GM19468 (cell line): ENCODE data around the gene BSG.
"Not testable (repeated sequence)": the region's sequence is repeated elsewhere in the genome, so short reads cannot be mapped to it uniquely, and the experiment has no call there.

Experiments used
- ATAC-seq: cut with Tn5 transposase; IDR thresholded peaks from one replicate; pipeline ENCODE4 v1.9.1; 2021; ENCODE audit warnings: mild to moderate bottlenecking, moderate library complexity, moderate number of reproducible peaks; ENCODE audit not compliant: unreplicated experiment; ENCODE audit errors: extremely low read depth

The BSG gene

DNA sequence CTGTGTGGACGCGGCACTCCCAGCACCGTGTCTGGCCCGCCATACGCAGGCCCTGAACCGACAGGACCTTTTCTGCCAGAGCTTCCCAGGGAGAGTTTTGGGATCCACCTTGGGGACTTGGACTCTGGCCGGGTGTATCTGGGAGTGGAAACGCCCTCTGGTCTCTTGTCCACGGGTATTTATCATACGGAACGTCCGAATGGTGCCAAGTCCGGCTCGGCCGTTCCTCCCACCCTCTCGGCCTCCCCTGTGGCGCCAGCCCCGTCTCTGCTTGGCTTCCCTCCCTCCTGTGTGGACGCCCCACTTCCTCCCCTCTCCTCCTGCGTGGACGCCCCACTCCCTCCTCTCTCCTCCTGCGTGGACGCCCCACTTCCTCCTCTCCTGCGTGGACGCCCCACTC is 29.4 kb downstream of the BSG start:
- no peak for ATAC-seq

DNA sequence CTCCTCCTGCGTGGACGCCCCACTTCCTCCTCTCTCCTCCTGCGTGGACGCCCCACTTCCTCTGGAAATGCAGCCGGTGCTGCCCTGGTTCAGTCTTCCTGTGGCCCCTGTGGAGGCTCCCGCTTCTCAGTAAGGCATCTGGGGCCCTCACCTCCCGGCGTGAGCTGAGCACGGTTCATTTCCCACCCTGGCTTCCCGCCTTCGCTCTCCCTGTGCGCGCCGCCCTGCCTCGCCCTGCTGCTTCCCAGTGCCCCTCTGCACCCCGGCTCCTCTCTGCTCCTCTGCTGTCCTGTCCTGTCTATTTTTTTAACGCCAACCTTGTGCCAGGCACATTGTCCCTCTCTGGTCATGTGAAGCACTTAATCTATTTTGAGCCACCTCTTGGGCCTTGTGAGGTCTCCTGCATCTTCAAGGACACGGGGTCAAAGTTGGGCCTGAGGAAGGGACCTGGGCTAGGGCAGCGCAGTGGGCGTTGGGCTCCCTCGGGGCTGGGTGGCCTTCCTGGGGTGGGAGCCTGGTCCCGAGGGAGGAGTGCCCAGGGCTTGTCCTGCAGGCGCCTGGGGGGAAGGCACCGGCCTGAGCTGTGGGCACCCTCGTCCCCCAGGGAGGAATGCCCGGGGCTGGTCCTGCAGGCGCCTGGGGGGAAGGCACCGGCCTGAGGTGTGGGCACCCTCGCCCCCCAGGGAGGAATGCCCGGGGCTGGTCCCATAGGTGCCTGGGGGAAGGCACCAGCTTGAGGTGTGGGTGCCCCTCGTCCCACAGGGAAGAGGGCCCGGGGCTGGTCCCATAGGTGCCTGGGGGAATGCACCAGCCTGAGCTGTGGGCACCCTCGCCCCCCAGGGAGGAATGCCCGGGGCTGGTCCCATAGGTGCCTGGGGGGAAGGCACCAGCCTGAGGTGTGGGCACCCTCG is 30.2 kb downstream of the BSG start:
- ATAC-seq, result no peak

DNA sequence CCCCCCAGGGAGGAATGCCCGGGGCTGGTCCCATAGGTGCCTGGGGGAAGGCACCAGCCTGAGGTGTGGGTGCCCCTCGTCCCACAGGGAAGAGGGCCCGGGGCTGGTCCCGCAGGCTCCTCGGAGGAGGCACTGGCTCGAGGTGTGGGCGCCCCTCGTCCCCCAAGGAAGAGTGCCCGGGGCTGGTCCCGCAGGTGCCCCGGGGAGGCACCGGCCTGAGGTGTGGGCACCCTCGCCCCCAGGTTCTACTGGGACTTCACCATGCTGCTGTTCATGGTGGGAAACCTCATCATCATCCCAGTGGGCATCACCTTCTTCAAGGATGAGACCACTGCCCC is 30.9 kb downstream of the BSG start:
- not testable (repeated sequence) for ATAC-seq

DNA sequence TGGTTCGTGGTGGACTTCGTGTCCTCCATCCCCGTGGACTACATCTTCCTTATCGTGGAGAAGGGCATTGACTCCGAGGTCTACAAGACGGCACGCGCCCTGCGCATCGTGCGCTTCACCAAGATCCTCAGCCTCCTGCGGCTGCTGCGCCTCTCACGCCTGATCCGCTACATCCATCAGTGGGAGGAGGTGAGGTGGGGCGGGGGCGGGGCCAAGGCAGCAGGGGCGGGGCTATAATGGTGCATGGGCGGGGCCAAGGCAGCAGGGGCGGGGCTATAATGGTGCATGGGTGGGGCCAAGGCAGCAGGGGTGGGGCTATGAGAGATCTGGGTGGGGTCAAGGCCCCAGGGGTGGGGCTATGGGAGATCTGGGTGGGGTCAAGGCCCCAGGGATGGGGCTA is 31.4 kb downstream of the BSG start:
- ATAC-seq, result not testable (repeated sequence)

DNA sequence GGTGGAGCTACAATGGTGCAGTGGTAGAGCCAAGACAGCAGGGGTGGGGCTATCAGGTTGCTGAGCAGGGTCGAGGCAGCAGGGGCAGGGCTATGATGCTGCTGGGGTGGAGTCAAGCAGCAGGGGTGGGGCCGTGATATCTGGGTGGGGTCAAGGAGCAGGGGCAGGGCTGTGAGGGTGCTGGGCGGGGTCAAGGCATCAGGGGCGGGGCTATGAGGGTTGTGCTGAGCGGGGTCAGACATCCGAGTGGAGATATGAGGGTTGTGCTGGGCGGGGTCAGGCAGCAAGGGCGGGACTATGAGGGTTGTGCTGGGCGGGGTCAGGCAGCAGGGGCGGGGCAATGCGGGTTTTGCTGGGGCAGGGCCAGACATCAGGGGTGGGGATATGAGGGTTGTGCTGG is 32.0 kb downstream of the BSG start:
- ATAC-seq, result no peak

DNA sequence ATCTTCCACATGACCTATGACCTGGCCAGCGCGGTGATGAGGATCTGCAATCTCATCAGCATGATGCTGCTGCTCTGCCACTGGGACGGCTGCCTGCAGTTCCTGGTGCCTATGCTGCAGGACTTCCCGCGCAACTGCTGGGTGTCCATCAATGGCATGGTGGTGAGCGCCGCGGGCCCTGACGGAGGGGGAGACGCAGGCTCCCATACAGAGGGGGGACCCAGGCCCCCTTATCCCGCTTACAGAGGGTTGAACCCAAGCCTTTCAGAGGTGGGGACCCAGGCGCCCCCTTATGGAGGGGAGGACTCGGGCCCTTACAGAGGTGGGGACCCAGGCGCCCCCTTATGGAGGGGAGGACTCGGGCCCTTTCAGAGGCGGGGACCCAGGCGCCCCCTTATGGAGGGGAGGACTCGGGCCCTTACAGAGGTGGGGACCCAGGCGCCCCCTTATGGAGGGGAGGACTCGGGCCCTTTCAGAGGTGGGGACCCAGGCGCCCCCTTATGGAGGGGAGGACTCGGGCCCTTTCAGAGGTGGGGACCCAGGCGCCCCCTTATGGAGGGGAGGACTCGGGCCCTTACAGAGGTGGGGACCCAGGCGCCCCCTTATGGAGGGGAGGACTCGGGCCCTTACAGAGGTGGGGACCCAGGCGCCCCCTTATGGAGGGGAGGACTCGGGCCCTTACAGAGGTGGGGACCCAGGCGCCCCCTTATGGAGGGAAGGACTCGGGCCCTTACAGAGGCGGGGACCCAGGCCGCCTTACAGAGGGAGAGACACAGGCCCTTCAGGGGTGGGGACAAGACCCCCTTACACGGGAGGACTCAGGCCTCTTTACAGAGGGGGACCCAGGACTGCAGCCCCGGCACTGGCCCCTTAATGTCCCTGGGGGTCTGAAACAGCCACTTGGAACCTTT is 32.9 kb downstream of the BSG start:
- ATAC-seq, result not testable (repeated sequence)

DNA sequence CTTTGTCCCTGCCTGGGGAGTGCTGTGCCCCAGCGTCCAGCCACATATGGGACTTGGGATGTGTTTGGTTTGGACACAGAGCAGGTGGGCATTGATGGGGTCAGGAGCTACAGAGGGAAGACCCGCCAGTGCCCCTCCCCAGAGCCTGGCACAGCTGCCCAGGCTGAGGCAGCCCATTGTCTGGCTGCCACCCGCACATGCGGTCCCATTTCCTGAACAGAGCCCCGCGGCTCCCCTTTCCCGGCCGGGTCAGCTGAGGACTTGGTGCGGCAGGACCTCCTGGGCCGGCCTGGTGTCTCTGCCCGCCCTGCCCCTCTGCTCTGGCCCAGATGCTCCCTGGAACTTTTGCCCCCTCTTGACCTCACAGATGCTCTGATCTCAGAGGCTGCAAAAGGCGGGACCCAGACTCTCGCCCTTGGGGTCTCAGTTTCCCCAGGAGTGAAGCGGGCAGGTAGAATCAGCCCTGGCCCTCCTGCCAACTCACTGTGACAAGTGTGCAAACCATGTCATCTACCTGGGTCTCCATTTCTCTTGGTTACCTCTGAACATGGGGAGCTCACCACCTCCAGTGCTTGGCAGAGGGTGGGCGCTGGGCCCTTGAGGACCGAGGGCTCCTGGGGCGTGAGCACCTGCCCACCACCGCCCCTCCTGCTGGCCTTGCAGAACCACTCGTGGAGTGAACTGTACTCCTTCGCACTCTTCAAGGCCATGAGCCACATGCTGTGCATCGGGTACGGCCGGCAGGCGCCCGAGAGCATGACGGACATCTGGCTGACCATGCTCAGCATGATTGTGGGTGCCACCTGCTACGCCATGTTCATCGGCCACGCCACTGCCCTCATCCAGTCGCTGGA is 35.1 kb downstream of the BSG start:
- ATAC-seq, result no peak

DNA sequence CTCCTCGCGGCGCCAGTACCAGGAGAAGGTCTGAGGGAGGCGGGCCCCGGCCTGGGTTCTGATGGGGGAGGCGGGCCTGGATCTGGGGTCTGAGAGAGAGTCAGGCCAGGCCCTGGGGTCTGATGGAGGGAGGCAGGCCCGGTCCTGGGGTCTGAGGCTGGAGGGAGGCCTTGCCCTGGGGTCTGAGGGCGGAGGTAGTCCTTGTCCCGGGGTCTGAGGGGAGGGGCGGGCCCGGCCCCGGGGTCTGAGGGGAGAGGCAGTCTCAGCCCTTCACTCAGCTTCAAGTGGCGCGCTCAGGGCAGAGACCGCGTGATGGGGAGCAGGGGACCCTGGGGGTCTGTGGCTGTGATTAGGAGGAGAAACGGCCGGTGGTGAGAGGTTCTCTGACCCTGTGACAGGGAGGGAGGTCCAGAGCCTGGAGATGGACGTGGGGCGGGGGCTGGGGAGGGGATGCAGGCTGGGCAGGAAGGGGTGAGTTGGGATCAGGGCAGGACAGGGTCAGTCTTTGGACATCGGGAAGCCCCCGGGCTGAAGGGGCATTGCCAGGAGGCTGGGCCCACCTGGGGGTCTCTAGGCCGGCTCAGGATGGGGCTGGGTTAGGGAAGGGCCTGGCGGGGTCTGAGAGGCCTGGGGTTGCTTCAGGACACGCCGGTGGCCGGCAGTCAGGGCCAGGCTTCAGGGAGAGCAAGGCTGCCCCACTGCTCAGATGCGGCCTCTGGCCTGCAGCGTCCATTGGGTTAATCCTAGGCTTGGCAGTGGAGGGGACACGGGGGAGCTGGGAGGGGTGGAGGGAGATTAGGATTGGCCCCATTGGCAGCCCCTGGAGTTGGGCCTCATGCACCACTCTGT is 36.0 kb downstream of the BSG start:
- ATAC-seq, result no peak

DNA sequence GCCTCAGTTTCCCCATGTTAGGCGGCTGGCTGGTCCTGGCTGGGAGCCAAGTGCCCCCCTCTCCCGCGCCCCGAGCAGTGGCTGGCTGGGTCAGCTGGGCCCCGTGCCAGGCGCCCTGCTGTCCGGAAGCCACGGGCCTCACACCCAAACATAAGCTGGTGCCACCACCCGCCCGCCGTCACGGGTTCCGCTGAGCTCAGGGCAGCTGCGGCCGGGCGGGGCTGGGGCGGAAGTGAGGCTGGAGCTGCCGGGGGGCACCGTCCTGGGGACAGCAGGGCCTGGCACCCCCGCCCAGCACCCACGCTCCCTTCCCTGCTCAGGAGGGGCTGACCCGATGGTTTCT is 36.6 kb downstream of the BSG start:
- no peak for ATAC-seq

DNA sequence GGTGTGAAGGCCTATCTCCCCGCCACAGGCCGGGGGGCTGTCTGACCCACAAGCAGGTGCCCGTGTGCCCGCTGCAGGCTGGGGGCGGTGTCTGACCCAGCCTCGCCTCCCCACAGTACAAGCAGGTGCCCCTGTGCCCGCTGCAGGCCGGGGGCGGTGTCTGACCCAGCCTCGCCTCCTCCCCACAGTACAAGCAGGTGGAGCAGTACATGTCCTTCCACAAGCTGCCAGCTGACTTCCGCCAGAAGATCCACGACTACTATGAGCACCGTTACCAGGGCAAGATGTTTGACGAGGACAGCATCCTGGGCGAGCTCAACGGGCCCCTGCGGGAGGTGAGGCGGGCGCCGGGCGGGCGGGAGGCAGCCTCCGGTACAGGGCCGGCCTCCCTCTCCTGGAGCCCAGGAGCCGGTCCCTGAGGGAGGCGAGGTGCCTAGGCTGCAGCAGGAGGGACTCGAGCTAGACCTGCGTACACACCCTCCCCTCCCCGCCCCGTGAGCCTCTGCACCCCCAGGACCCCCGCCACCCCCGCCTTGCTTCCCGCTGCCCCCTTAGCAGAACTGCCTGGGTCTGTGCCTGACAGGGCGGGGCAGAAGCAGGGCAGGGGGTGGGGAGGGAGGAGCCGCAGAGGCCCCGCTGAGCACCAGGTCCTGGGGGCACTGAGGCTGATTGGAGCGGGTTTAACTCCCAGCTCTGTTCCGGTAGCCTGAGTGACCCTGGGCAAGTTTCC is 37.8 kb downstream of the BSG start:
- ATAC-seq, result no peak

DNA sequence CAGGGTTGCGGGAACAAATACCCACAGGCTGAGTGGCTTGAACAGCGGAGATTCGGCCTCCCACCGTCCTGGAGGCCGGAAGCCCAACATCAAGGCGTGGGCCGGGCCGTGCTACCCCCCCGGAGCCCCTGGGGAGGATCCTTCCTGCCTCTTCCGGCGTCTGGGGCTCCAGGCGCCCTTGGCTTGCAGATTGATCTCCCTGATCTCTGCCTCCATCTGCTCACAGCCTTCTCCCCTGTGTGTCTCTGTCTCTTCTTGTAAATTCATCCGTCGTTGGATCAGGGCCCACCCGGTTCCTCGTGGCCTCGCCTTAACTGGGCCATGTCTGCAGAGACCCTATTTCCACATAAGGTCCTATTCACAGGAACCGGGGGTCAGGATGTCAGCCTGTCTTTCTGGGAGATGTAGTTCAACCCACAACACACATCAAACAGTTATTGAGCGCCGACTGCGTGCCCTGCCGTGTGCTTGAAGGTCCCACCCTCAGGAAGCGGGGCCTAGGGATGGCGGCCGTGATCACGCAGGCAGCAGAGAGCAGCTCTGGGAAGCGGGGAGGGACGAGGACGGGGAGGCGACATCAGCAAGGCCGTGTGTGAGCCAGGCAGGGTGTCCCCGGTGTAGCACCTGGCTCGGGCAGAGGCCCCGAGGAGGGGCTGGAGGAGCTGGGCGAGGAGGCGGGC is 38.5 kb downstream of the BSG start:
- ATAC-seq, result no peak

DNA sequence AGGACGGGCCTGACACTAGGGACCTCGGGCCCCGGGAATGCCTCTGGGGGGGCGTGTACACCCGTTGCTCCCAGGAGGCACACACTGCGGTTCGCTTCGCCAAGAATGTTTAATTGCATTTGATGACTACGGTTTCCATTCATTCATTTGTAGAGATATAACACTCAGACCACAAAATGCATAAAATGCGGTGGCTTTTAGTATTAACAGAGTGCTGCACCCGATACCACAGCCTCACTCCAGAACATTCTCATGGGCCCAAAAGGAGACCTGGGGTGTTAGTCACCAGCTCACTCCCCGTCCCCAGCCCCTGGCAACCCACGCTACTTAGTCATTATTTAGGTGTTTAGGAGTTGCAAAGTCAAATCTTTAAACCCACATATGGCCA is 39.1 kb downstream of the BSG start:
- ATAC-seq, result no peak

DNA sequence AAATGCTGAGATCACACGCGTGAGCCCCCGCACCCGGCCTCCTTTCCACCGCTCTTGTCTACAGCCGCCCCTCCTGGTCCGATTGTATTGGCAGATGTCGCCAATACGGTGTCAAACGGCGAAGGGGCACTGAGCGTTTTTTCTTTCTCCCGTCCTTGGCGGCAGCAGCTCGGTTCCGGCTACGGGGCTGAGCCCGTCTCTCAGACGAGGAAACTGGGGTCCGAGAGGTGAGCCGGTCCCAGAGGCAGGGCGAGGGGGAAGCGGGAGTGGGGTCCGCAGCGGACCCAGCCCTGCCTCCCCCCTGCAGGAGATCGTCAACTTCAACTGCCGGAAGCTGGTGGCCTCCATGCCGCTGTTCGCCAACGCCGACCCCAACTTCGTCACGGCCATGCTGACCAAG is 40.5 kb downstream of the BSG start:
- ATAC-seq, result no peak

DNA sequence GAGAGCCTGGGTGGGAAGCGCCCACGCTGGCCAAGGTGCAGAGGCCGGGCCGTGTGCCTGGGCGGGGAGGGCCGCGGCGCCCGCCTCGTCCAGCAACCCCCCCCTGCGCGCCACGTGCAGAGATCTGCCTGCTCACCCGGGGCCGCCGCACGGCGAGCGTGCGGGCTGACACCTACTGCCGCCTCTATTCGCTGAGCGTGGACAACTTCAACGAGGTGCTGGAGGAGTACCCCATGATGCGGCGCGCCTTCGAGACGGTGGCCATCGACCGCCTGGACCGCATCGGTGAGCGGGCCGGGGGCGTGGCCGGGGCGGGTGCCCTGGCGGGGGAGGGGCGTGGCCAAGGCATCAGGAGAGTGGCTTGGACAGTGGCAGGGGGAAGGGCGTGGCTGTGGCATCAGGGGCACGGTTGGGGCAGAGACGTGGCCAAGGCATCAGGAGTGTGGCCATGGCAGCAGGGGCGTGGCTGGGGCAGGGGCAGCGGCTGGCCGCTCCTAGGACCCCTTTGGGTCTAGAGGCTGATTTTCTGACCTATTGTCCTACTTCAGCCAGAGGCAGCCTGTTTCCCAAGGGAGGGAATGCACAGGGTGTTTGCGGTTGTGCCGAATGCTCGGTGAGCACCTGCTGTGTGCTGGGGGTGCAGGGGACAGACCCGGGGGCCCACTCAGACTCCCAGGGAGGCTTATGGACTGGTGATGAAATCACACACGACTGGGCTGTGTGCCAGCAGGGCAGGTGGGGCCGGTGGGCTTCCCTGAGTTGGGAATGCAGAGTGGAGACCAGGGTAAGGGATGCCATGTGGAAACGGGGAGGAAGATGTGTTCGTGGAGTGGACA is 41.6 kb downstream of the BSG start:
- ATAC-seq, result no peak

DNA sequence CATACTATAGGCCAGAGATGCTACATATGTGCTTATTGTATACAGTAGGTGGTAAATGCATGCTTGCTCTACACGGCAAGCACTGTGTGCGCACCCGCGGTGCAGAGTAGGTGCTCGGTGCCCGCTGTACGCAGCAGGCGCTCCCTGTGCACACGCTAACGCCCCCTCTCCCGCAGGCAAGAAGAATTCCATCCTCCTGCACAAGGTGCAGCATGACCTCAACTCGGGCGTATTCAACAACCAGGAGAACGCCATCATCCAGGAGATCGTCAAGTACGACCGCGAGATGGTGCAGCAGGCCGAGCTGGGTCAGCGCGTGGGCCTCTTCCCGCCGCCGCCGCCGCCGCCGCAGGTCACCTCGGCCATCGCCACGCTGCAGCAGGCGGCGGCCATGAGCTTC is 43.2 kb downstream of the BSG start:
- no peak for ATAC-seq

DNA sequence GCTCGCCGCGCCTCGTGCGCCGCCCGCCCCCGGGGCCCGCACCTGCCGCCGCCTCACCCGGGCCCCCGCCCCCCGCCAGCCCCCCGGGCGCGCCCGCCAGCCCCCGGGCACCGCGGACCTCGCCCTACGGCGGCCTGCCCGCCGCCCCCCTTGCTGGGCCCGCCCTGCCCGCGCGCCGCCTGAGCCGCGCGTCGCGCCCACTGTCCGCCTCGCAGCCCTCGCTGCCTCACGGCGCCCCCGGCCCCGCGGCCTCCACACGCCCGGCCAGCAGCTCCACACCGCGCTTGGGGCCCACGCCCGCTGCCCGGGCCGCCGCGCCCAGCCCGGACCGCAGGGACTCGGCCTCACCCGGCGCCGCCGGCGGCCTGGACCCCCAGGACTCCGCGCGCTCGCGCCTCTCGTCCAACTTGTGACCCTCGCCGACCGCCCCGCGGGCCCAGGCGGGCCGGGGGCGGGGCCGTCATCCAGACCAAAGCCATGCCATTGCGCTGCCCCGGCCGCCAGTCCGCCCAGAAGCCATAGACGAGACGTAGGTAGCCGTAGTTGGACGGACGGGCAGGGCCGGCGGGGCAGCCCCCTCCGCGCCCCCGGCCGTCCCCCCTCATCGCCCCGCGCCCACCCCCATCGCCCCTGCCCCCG is 43.8 kb downstream of the BSG start:
- ATAC-seq, result no peak
